COR-L47 (cell line): ENCODE data around the gene SPEF2.

Experiments used
- DNase-seq: peaks from one replicate; lab custom pipeline; 2025; lab: John Stamatoyannopoulos, UW

The SPEF2 gene, protein sequence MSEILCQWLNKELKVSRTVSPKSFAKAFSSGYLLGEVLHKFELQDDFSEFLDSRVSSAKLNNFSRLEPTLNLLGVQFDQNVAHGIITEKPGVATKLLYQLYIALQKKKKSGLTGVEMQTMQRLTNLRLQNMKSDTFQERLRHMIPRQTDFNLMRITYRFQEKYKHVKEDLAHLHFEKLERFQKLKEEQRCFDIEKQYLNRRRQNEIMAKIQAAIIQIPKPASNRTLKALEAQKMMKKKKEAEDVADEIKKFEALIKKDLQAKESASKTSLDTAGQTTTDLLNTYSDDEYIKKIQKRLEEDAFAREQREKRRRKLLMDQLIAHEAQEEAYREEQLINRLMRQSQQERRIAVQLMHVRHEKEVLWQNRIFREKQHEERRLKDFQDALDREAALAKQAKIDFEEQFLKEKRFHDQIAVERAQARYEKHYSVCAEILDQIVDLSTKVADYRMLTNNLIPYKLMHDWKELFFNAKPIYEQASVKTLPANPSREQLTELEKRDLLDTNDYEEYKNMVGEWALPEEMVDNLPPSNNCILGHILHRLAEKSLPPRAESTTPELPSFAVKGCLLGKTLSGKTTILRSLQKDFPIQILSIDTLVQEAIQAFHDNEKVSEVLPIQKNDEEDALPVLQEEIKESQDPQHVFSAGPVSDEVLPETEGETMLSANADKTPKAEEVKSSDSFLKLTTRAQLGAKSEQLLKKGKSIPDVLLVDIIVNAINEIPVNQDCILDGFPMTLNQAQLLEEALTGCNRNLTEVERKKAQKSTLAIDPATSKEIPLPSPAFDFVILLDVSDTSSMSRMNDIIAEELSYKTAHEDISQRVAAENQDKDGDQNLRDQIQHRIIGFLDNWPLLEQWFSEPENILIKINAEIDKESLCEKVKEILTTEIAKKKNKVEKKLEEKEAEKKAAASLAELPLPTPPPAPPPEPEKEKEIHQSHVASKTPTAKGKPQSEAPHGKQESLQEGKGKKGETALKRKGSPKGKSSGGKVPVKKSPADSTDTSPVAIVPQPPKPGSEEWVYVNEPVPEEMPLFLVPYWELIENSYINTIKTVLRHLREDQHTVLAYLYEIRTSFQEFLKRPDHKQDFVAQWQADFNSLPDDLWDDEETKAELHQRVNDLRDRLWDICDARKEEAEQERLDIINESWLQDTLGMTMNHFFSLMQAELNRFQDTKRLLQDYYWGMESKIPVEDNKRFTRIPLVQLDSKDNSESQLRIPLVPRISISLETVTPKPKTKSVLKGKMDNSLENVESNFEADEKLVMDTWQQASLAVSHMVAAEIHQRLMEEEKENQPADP (N-terminal part only)

DNA sequence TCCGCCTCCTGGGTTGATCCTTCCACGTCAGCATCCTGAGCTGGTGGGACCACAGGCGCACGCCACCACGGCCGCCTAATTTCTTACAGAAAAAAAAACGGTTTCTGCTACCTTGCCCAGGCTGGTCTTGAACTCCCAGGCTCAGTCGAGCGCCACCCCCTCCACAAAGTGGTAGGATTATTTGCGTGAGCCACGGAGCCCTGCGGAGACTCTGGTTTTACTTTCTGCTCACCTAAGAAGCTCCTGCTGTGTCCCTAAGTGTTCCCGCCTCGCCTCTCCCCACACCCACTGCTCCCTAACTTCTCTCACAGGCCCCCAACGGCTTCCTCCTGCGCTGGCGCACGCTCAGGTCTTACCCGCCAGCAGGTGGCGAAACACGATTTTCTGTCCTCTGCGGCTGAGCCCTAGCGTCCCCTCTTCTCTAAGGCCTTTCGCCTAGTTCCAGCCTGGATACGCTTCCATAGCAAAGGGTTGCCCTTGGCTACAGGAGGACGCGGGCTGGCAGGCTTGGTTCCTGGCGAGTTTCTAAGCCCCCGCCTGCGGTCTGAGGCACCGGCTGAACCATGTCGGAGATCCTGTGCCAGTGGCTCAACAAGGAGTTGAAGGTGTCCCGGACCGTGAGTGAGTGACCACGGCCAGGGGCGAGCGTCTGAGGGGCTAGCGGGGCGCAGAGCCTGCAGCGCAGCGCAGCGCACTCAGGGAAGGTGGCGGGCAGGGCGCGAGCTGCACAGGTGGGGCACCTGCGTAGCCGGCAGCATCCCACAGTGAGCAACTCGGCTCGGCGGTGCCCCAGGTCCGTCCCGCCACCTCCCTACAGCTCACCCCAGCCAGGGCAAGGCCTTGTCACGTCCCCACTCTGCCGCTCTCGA lies at the start of gene SPEF2:
TSS of gene SPEF2 (plus strand) at position 429 of the 869 bp plus-strand sequence. CDS start at position 564, 135 bp downstream.
- DNase-seq = peak; percentile 38

DNA sequence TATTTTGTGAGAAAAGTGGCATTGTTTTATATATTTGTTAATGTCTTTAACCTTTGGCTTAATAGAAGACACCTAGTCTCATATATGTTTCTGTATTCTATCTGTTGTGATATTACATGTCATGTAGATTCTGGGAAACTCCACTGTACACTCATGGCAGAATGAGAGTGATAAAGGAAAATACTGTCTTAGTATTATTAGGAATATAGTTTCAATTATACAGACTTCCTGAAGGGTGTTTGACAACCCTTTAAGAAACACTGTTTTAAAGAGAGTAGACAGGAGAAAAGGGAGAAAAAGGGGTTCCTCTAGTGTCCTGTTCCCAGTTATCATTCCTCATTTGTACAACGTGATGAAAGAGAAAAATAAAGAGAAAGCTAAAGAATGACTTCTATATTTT lies 42.1 kb upstream of the SPEF2 start:
- no peak for DNase-seq

DNA sequence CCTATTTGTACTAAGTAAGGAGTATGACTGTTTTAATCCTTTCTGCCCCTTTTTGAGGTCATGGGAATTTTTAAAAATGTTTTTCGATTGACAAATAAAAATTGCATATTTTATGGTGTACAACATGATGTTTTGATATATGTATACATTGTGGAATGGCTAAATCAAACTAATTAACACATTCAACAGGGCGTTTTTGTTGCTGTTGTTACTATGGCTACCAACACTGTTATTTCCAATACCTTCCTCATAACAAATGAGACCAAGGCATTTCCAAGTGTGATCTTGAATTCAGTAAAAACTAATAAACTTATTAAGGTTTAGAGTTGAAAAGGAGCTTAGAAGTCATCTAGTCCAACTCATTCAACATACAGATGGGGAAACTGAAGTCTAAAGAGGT lies 30.2 kb upstream of the SPEF2 start:
- DNase-seq = no peak

DNA sequence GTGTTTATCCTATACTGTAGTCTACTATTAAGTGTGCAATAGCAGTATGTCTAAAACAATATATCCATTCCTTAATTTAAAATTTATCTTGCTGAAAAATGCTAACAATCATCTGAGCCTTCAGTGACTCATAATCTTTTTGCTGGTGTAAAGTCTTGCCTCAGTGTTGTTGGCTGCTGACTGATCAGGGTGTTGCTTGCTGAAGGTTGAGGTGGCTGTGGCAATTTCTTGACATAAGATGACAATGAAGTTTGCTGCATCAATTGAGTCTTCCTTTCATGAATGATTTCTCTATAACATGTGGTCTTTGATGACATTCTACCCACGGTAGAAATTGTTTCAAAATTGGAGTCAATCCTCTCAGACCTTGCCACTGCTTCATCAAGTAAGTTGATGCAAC lies 24.3 kb upstream of the SPEF2 start:
- no peak for DNase-seq

DNA sequence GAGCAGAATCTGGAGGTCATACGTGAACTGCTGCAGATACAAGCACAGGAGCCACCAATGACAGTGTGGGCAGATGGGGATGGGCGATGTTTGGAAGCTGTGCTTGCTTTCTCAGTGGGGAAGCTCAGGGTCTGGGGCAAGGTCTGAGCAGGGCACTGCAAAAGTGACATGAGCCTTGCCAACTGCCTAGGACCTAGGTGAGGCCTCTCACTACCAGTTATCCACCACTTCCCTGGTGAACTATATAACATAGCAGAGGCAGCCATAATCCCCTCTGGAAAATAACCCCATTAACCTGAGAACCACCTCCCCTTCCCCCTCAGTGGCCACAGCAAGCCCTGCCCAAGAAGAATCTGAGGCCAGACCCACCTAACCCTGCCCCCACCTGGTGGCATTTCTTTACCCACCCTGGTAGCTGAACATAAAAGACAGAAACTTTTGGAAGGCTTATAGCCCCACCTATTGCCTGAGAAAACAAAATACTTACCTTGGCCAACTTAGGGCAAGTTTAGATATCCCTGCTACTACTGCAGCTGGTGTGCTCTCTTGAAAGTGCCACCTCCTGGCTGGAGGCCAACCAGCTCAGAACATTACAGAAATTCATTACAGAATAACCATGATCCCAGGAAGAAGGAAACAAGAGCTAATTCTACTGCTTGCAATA lies 18.8 kb upstream of the SPEF2 start:
- no peak for DNase-seq

DNA sequence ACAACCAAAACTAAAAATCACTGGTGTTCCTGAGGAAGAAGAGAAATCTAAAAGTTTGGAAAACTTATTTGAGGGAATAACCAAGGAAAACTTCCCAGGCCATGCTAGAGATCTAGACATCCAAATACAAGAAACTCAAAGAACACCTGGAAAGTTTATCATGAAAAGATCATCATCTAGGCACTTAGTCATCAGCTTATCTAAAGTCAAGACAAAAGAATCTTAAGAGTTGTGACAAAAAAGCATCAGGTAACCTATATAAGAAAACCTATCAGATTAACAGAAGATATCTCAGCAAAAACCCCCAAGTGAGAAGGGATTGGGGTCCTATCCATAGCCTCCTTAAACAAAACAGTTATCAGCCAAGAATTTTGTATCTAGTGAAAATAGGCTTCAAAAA lies 17.1 kb upstream of the SPEF2 start:
- no peak for DNase-seq

DNA sequence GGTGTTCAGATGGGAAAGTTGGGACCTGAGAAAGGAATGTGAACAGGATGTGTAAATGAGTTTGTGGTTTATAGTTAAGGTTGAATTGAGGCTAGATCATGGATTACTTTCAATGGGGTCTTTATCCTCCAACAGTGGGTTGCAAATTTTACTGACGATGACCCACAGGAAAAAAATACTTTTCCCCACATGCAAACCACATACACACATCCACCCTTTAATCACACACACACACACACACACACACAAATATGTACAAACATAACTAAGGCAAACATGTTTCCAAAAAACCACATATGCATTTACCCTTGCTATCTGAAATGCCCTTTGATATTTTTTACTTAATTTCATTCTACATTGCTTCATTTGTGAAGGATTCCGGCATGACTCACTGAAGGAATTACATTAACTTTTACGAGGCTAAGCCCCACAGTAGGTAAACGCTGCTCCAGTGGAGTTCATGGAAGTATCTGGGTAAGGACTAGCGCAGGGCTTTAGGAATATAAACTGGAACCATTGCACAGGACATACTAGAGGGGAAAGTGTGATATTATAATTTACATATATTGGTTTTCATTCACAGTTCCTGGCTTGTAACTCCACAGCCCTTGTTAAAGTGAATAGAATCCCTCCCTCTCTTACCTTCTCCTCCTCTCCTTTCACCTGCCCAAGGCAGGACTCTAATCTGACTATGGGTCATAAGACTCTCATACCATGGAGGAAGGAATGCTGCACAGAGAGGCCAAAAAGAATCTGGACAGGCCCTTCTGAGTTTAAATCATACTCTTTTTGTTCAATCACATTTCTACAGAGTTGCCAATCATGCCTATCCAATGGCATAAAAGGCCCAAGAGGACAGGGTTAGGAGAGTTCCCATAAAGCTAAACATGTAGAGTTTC lies 8.5 kb upstream of the SPEF2 start:
- DNase-seq = no peak

DNA sequence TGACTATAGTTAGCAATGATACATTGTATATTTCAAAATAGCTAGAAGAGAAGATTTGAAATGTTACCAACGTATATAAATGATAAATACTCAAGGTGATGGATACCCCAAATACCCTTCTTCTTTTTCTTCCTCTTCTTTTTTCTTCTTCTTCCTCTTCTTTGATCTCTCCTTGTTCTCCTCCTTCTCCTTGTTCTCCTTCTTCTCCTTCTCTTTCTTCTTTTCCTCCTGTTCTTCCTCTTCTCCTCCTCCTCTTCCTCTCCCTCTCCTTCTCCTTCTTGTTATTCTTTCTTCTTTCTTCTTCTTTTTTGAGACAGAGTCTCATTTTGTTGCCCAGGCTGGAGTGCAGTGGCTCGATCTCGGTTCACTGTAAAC lies 616 bp upstream of the SPEF2 start:
- no peak for DNase-seq

DNA sequence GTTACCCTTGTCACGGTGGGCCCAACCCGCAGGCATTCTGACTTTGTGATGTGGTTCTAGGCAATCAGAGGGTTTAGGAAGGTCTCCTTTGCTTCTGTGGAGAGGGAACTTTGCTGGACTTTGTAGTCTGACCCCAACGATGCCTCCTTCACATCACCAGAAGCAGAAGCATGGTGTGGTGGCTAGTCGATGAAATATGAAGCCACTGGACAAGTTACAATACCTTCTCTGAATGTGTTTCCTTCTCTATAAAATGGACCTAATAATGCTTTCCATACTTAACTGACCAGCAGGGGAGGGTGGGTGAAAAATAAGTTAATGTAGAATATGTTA lies 607 bp downstream of the SPEF2 start:
- no peak for DNase-seq

DNA sequence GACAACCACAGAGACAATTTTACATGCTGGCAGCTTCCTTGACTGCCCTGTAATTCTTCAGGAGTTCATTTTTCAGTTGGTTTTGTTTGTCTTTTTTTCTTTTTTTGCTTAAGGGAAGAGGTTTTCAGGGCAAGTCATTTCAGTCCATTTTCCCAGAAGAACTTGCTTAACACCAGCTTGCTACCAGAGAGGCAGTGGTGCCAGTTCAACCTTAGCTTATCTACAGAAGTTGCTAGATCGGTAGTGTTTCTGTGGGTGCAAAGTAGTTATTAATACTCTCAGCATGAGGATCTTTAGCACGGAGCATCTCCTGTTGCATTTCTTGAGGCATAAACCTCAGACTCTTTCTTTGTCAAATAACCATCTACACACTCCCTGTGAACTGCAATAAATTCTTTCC lies 1.1 kb downstream of the SPEF2 start:
- no peak for DNase-seq

DNA sequence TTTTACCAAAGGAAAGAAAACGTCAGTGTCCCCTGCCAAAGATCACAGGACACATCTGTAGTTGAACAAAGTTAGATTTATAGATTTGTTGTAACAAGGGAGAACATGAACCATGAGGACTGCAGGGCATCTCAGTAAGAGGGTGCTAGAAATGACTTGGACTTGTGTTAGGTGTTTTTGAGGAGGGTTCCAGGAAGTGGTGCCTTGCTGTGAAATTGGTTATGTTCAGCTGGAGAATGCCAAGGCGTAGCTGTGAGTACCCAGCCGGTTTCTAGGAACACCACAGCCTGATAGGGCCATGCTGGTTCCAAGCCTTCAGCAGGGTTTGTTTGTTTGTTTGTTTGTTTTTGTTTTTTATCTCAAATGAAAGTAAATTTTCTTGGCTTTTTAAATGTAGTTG lies 5.3 kb downstream of the SPEF2 start:
- no peak for DNase-seq

DNA sequence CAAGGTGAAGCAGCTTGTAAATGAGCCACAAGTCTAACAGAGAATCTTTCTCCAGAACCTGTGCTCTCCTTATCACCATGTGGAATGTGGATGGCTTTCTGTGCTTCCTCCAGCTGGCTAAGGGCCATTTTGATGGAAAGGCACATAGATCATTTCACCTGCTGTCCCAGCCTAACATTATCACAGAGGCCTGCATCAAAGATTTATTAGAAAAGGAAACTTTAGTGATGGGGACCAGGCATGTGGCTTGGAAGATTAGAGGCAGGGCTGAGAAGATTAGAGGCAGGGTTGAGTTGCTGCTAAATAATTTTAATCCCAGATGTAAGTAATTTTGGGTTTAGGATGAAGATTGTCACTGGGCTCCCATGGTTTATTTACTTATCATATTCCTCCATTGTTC lies 6.3 kb downstream of the SPEF2 start:
- no peak for DNase-seq

DNA sequence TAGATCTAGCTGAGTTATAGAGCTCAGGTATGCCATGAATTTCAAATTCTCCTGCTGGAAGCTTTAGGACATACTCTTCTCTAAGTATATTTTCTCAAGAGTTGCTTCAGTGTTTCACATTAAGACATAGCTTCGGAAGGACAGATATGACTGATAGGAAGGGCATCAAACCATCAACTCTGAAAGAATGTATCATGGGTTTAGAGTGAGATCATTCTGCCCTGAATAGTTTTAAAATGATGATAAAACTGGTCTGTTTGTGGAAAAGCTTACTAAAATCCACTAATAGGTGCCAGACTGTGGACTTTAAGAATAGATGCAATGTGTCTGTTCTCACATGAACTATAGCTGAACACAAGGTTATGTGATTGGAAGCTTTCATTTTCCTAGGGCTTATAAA lies 8.4 kb downstream of the SPEF2 start:
- DNase-seq = no peak

DNA sequence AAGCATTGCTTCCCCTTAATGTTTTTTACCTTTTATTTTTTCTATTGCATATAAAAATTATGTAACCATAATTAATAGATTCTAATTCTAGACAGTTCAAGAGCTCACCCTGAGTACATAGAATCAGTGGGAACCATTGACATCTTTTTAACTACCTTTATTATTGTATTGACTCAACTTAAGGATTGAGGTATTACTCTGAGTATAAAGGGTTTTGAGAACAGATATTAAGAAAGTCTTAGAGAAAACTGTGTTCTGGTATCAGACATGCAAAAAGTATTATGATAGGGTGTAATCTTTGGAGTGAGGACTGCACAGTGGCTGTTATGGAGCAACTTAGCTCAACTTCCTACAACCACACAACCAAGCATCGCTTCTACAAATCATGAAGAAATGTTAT lies 8.9 kb downstream of the SPEF2 start:
- DNase-seq = no peak

DNA sequence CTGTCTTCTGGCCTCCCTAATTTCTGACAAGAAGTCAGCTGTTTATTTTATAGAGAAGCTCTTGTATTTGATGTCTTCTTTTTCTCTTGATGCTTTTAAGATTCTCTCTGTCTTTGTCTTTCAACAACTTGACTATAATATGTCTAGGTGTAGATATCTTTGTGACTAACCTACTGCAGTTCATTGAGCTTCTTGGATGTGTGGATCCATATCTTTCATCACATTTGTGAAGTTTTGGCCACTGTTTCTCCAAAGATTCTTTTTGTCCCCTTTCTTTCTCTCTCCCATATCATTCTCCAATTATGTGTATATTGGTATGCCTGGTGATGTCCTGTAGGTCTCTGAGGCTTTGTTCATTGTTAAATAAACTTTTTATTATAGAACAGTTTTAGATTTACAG lies 16.7 kb downstream of the SPEF2 start:
- no peak for DNase-seq

DNA sequence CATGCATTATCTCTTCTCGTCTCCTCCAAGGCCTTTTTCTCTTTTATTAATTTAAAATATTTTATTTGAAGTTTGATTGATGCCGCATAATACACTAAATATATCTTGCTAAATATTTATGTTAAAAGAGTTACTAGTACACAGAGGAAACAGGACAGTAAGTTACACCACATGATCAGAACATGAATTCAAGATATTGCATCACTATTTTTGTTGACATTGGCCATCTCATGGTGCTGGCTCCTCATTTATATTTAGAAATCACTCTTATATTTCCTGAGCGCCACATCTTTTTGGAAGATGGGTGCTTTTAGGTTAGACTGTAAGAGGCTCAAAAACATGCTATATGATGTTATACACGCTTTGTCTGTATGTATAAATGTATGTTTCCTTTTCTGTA lies 23.0 kb downstream of the SPEF2 start:
- no peak for DNase-seq

DNA sequence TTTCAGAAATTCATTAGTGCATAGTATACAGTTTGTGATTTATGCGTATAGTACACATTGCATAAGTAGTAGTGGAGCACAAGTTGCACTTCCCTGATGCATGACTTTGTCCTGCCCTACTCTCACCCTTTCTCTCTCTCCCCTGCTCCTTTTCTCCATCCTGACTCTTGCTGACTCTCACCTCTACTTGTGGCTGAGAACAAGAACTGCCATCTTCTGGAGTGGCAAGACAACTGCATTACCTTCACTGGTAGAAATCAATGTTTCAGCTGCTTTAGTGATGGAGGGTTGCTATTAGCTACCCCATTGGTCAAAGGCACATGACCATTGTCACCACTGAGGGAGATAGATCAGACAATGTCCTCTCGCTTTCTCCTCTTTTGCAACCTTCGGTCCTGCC lies 26.9 kb downstream of the SPEF2 start:
- DNase-seq = no peak

DNA sequence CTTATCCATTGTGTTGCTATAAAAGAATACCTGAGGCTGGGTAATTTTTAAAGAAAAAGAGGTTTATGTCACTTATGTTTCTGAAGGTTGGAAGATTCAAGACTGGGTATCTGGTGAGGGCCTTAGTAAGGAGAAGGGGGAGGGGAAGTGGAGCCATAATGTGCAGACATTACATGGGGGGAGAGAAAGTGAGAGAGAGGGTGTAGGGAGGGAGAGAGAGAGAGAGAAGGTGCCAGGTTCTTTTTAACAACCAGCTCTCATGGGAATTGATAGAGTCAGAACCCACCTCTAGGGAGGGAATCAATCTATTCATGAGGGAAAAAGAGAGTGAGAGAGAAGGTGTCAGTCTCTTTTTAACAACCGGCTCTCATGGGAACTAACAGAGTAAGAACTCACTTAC lies 29.5 kb downstream of the SPEF2 start:
- no peak for DNase-seq

DNA sequence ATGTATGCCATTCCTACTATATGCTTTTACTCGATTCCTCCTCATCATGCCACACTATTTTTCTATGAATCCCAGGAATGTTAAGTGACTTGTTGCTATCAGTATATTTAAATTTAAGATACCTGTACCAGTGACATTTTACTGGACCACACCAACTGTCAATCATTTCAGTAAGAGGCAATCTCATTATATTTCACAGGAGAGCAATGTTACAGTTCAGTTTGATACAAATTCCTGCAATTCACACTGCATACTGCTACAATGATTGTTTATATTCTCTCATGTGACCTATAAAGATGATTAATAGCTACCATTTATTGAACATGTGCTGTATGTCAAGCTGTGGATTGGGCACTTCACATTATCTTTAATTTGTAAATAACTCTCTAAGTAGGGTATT lies 30.0 kb downstream of the SPEF2 start:
- no peak for DNase-seq
